NCI-H2107 treated with DMSO at 0.1 percent for 48 hours (cell line): ENCODE results near the gene PPP3CA.
"Not testable (repeated sequence)": the region's sequence is repeated elsewhere in the genome, so short reads cannot be mapped to it uniquely, and the experiment has no call there.

Experiments
- DNase-seq: peaks from one replicate; lab custom pipeline; 2025; ENCODE audit not compliant: unreplicated experiment; lab: John Stamatoyannopoulos, UW

The PPP3CA gene

DNA sequence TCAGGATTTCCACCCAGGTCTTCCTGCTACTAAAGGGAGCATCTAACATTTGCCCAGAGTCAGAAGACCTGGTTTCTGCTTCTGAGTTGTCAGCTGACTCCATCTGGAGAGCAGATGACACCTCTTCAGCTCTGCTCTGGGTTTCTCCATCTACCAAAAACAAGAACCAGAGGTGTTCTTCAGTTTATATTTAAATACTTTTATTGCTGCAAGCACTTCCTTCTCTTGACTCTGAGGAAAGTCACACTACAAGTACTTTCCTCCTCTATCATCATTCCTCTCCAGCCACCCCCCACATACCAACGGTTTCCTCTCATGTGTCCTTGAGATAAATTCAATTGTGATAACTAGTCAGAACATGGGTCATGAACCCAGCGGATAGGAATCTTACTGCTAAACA, 88.4 kb downstream of the PPP3CA start:
- no peak for DNase-seq

GRCh38 chr4:101256222-101256621, 91.1 kb downstream of the PPP3CA start:
- DNase-seq = no peak

DNA sequence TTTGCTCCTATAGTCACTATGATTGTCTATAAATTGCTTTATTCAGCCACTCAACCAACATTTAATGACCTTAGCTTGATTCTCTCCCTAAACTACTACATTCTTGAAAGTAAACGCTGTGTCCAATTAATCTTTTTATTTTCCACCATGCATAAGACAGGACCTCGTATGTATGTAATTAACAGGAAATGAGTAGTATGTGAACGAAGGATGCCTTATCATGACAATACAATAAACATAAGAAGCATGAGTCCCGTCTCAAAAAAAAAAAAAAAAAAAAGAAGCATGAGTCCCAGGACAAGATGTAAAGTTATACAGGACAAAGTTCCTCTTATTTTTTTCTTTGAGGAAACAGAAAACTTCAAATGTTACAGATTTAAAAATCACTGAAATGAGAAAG, 92.5 kb downstream of the PPP3CA start:
- DNase-seq = no peak

DNA sequence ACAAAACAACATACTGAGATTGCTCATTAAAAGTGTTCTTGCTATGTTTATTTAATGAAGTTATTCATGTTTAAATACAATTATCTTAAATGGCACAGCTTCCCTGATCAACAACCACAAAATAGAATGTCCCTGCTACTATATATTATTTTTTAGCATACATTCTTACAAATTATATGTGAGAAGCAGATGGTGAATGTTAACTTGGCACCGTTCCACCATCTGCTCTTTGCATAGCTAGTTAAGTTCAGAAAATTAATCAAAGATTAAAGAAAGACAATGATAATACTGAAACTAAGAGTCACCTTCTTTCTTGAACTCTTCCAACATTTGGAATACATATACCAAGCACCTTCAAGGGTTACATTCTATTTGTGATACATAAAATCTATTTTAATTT, 94.2 kb downstream of the PPP3CA start:
- DNase-seq = no peak

DNA sequence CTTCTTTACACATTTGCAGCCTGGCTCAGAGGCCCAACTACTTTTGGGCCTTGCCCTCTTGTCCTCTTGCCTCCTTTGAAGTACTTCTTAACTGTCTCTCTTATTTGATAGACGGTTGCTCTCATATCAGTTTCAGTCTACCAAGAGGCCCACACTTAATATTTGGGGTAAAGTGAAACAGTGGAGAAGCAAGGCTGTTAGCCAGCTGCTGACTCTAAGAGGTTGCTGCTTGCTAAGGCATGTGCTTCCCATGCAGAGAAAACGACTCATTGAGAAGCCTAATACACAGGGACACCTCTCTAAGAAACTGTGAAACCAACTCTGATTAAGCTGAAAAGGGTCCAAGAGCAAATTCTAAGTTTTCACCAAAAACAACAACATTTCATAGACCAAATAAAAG, 94.6 kb downstream of the PPP3CA start:
- DNase-seq = no peak

DNA sequence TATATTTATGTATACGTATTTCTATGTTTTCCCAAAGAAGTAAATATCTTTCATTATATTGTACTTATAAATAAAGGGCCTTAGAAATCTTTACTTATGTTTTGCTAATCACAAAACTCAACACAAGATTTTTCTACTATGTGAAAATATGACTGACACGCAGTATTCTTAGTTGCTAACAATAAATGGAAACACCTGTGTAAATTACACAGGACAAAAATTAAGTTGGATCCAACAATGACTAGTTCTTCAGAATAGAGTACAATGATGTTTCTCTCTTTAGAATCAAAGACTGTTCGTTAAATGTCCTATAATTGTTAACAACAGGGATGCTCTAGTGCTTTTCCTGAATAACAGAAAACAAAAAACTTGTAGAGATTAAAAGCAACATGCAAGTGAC, 96.1 kb downstream of the PPP3CA start:
- no peak for DNase-seq

DNA sequence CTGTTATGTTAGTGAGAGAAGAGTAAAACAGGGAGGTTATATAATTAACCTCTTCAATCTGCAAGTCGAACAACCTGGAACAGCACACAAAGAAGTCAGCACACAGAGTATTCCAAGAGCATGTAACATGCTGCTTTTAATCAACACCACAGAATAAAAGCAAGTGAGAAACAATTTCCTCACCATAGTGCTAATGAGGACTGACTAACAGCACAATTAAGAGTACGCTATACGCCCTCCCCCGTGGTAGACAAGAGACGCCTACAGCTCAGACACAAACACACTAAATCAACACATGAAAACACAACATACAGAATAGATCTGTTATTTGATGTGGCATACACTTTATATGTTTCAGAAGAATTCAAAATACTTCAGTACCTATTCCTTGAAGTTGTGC, 103.0 kb downstream of the PPP3CA start:
- no peak for DNase-seq

DNA sequence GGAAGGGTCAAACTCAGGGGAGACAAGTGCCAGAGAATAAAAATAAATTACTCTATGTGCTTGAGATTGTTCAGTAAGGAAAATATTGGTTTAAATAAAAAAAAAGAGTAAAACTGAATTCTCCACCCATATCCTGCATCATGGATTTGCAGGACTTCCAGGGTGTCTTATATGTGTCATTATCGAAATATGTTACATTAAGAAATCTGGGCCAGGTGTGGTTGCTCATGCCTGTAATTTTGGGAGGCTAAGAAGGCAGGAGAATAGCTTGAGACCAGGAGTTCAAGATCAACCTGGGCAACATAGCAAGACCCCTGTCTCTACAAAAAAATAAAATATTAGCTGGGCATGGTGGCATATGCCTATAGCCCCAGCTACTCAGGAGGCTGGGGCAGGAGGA, 104.9 kb downstream of the PPP3CA start:
- no peak for DNase-seq

DNA sequence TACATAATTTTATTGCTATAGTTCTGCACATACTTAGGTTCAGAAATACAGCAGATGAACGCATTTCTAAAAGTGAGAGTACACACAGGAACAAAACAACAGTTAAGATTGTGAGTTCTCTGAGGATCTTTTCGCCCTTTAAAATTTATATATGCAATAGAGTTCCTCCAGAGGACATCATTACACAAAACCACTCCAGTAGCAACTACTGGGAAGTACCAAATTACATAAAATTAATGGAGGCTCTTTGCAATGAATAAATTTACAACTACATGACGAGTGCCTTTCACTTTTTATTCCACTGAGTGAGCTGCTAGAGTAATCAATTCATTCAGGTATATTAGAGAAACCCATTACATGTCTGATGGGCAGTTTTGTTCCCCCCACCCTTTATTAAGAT, 107.2 kb downstream of the PPP3CA start:
- no peak for DNase-seq

GRCh38 chr4:101239665-101240064, 107.7 kb downstream of the PPP3CA start:
- DNase-seq = no peak

- DNase-seq = no peak
These were observed 108.6 kb downstream of the PPP3CA start for GRCh38 chr4:101238706-101239105.

DNA sequence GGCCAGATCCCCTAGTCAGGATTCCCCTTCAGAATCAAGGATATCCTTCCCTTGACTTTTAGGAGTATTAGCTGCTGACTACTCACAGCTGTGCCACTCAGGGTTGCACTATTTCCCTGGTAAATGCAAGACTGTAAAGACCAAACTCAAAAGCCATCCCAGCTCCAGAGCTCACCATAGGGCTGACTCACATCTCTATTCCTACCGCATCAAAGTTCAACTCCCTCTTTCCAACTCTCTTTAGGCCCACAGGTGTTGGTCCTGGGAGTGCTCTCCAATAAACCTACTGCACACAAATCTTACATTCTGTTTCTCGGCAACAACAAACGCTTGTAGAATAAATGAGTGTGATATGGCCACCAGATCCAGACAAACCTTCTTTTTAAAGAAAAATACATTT, 109.6 kb downstream of the PPP3CA start:
- DNase-seq = no peak

DNA sequence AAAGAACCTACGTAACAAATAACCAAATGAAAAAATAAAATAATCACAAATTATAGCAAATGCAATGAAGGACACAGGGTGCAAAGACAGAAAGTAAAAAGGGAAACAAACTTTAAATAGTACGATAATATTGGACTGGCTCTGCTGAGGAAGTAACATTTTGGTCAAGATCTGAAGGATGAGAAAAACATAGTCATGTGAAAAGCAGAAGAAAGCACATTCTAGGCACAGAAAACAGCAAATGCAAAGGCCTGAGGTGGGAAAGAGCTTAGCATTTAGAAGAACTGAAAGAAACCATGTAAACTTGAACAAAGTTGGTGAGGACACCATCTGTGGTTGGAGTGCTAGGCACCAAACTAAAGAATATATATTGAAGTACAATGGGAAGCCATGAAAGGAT, 111.2 kb downstream of the PPP3CA start:
- DNase-seq = no peak

DNA sequence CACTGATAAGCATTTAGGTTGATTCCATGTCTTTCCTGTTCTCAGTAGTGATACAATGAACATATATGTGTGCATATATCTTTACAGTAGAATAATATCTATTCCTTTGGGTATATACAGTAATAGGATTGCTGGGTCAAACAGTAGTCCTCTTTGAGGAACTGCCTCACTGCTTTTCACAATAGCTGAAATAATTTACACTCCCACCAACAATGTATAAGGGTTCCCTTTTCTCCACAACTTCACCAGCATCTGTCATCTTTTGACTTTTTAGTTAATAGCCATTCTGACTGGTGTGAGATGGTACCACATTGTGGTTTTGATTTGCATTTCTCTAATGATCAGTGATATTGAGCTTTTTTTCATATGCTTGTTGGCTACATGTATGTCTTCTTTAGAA, 113.2 kb downstream of the PPP3CA start:
- not testable (repeated sequence) for DNase-seq

DNA sequence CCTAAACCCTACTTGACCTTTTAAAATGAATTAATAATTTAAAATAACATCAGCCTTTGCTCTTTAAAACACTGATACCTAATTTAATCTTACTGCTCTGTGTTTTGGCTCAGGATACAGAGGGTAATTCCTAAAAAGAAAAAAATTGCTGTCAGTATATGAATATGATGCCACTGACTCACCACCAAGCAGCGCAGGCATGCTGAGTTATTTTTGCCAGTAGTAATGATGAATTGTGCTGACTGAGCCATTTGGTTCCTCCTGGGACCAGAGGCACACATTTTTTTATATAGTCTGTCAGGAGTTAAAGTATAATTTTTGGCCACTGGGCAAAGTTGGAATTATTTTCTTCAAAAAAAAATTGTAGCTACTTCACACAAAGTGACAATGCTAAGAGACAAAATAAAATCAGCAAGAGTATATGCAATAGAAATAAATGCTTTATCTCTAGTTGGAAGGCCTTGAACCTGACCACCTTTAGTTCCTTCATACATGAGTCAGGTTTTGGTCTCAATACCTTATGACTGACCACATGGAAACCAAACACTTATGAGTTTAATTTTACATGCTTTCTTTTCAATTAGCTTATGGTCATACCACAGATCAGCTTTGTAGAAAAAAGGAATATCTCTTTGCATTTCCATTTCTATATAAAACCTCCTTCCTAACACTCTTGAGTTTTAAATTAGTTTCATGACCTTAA, 115.1 kb downstream of the PPP3CA start:
- DNase-seq = no peak

DNA sequence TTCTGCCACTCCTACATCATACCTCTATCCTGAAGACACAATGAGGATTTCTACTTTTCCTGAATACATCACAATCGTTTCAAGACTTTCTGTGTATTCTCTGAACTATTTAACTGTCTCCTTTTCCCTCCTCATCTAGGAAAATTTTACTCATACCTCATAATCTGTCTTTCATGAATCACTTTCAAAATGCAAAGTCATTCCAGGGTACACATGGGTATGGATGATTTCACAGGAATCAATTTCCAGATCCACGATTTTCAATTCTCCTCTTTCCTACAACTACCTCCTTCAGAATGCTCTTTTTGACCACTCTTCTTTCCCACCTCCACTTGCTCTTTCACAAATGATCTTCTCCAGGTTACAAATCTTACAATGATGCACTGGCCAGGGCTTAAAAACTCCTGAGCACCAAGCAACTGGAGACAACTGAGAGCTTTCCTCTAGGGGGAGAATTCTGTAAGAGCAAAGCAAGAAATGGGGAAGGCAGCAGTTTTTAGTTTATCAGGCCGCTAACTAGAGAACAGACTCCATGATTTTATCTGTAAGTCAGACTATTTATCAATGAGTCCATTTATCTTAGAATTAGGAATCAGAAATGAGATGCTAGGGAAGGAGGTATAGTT, 116.4 kb downstream of the PPP3CA start:
- DNase-seq = no peak

- DNase-seq = no peak
These were observed 118.2 kb downstream of the PPP3CA start for GRCh38 chr4:101229116-101229515.

GRCh38 chr4:101227715-101228114, 119.6 kb downstream of the PPP3CA start:
- no peak for DNase-seq

GRCh38 chr4:101224358-101225218, 122.7 kb downstream of the PPP3CA start:
- no peak for DNase-seq

- no peak for DNase-seq
These were observed 125.0 kb downstream of the PPP3CA start for GRCh38 chr4:101222156-101222845.

DNA sequence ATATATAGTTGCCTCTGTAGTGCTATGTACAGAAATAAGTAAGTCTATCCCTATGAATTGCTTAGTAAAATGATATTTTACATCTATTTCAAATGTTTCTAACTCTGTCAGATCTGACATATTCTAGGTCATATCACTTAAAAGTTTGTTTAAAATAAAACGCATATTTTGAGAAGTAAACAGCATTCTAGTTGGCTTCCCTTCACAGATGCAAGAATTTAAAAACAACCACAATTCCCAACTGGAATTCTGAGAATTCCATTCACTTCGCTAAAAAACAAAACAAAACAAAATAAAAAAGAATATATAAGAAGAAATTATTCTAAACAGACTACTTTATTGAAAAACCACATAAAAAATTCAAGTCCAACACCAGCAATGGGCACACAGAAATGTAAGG, 126.0 kb downstream of the PPP3CA start:
- no peak for DNase-seq
